ENCODE data around the gene ASF1A.

DNA sequence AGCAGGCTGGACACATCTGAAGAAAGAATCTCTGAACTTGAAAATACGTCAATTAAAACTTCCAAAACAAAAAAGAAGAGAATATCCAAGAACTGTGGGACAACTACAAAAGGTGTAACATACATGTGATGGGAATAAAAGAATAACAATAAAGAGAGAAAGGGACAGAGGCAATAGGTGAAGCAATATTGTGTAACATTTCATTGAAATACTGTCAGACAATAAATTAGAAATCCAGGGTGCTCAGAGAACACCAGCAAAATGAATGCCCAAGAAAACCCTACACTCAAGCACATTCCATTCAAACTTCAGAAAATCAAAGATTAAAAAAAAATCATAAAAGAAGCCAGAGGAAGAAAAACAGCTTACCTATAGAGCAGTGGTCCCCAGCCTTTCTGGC is 33.6 kb upstream of the ASF1A start:
- TF ChIP-seq, protein P1, sequence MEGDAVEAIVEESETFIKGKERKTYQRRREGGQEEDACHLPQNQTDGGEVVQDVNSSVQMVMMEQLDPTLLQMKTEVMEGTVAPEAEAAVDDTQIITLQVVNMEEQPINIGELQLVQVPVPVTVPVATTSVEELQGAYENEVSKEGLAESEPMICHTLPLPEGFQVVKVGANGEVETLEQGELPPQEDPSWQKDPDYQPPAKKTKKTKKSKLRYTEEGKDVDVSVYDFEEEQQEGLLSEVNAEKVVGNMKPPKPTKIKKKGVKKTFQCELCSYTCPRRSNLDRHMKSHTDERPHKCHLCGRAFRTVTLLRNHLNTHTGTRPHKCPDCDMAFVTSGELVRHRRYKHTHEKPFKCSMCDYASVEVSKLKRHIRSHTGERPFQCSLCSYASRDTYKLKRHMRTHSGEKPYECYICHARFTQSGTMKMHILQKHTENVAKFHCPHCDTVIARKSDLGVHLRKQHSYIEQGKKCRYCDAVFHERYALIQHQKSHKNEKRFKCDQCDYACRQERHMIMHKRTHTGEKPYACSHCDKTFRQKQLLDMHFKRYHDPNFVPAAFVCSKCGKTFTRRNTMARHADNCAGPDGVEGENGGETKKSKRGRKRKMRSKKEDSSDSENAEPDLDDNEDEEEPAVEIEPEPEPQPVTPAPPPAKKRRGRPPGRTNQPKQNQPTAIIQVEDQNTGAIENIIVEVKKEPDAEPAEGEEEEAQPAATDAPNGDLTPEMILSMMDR (IDR thresholded peaks at IDR 0.05): no peak
- no peak for TF ChIP-seq POLR2A (IDR thresholded peaks at IDR 0.05)

Data from testis (tissue), 2 donors.